M059J (cell line): ENCODE measurements around the gene TEX48. TPM values are rescaled to one million over a fixed set of nuclear protein-coding genes. Genes with fewer than 3 reads are reported as not detected.

Source experiments
- DNase-seq: peaks from one replicate; pipeline ENCODE4 v3.0.0-alpha.2; 2012; ENCODE audit warnings: low read depth
- total RNA-seq: library from RNA; depleted of rRNA; stranded (reverse); fragments of >200 nt; shearing (Covaris generic); gene quantifications from 2 replicates; pipeline ENCODE4 v1.2.3, GENCODE V29; 2014

Gene TEX48
- total RNA-seq, 1 experiment from 2014 or later: not detected

DNA sequence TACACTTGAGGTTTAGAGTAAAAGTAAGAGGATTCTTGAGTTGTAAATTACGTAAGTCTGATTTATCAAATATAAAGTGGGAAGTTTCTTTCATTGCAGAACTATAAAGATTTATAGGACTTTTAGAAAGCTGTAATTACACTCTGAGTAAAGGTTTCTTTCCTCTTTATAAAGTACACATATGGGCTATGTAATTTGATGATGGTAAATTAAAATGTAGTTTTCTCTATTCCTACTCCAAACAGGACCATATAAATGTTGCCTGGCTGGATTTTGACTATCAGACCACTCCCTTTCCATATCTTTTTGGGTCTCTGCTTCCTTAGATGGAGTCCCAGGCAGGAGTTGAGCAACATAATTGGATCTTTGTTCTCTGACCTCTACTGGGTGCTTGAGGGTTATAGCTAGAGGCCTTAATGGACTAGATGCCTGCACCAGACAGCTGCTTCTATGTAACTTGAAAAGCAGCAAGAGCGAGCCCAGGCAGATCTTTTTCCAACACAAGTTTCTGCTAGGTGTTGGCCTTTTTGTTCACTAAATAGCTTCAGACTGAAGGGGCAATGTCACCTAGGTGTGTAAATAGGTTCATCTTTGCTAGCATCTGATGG, 11.4 kb upstream of the TEX48 start:
- DNase-seq: peak; percentile 18

DNA sequence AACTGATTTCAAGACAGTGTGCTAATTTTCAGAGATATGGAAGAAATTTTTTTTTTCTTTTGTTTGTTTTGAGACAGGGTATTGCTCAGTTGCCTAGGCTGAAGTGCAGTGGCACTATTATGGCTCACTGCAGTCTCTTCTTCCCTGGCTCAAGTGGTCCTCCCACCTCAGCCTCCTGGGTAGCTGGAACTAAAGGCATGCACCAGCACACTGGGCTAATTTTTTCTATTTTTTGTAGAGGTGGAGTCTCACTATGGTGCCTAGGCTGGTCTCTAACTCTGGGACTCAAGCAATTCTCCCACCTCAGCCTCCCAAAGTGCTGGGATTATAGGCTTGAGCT, 9.9 kb upstream of the TEX48 start:
- DNase-seq: no peak

DNA sequence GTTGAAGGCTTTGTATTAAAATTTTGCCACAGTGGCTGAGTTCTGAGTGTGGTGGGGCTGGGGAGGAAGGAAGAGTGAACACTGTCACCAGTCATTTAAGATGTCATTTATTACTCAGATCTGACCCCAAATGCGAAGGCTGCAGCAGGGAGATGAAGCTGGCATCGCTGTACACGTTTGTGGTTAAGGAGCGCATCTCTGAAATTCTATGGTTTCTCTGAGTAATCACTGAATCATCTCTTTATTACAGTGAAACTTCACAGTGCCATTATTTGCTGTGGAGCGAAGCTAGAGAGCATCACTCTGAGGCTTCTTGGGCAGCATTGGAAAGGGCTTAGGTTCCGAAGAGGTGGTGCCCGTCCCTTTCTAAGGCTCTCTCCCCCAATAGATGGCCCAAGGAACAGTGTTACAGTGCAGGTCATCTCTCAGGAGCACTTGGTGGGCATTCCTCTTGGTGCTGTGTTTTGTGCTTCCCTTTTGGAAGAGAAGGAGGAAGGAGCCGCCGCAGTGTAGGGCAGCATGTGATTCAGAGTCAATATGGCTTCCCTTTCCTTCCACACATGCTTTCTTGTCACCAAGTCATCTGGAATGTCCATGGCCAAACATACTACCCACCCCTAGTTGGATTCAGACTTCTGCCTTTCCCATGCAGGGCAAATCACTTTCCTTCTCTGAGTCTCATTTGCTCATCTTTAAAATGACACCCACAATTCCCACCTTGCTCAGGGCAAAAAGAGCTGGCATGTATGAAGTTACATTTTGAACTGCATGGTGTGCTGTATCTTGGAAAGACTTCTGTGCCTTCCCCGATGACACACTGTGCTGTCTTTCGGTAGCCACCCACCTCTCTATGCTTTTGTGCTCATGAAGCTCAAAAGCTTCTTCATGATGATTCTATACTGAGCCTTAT, 9.3 kb upstream of the TEX48 start:
- peak; percentile 98 for DNase-seq

DNA sequence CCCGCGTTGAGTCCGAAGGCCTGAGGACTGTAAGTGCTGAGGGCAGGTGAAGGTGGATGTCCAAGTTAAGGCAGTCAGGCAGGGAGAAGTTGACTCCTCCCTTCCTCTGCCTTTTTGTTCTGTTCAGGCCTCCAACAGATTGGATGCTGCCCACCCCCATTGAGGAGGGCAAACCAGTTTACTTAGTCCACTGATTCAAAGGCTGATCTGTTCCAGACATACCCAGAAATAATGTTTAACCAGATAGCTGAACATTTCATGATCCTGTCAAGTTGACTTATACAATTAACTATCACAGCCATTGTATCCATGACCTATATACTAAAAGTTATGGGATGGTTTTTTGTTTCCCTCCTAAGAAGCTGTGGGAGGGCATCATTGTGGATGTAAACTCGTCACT, 8.3 kb upstream of the TEX48 start:
- no peak for DNase-seq

DNA sequence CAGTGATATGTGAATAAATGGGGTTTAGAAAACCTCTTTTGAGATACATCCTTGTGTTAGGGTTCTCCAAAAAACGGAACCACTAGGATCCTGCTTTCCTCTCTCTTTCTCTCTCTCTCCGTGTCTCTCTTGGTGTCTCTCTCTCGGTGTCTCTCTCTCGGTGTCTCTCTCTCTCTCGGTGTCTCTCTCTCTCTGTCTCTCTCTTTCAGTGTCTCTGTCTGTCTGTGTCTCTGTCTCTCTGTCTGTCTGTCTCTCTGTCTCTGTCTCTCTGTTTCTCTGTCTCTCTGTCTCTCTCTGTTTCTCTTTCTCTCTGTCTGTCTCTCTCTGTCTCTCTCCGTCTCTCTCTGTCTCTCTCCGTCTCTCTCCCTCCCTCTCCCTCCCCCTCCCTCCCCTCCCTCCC, 7.8 kb upstream of the TEX48 start:
- DNase-seq: no peak

DNA sequence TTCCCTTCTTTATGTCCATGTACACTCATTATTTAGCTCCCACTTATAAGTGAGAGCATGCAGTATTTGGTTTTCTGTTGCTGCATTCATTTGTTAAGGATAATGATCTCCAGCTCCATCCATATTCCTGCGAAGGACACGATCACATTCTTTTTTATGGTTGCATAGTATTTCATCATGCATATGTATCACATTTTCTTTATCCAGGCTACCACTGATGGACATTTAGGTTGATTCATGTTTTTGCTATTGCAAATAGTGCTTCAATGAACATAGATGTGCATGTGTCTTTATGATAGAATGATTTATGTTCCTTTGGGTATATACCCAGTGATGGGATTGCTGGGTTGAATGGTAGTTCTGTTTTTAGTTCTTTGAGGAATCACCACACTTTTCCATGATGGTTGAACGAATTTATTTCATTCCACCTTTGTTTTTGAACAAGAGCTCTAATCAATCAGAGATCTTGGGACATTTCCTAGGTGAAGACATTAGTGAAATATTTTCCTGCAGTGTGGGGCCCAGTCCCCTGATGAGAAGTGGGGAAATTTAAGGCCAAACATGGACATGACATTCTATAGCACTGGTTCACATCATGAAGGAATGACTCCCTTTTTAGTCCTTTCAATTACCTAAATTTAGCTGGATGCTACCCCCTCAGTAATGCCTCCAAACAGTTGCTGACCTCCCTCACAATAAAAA, 7.1 kb upstream of the TEX48 start:
- DNase-seq: no peak

DNA sequence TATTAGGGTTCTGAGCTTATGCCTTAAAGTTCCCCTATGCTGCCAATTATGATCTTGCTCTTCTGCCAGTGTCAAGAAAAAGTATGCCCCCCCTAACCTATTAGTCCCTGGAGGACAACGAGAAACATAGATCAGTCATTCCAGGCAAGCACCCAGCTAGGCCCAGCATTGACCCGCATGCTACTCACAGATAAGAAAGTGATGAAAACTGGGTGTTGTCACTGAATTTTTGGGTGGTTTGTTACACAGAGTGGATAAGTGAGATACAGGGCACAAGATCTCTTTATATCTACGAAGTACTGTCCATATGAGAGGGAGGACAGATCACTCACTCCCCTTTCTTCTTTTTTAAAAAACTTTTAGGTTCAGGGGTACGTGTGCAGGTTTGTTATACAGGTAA, 6.4 kb upstream of the TEX48 start:
- no peak for DNase-seq

DNA sequence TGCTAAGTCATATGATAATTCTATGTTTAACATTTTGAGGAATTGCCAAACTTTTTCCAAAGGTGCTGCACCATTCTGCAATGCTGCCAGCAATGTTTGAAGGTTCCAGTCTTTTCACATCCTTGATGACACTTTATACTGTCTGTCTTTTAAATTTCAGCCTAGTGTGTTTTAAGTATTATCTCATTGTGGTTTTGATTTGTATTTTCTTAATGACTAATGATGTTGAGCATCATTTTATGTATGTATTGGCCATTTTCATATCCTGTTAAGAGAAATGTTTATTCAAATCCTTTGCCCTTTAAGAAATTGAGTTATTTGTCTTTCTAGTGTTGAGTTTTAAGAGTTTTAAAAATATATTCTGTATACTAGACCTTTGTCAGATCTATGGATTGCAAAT, 5.0 kb upstream of the TEX48 start:
- DNase-seq: peak; percentile 61

DNA sequence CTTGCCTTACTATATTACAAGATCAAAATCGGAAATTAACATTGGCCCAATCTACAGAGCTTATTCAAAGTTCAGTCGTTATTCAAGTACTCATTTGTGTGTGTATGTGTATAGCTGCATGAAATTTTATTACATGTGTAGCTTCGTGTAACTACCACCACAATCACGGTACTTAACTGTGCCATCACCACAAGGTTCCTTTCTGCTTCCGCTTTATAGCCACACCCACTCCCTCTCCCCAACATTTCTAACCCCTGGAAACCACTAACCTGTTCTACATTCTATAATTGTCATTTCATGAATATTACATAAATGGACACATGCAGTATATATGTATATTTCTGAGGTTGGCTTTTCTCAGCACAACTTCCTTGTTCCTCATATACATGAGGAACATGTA, 4.0 kb upstream of the TEX48 start:
- DNase-seq: no peak

DNA sequence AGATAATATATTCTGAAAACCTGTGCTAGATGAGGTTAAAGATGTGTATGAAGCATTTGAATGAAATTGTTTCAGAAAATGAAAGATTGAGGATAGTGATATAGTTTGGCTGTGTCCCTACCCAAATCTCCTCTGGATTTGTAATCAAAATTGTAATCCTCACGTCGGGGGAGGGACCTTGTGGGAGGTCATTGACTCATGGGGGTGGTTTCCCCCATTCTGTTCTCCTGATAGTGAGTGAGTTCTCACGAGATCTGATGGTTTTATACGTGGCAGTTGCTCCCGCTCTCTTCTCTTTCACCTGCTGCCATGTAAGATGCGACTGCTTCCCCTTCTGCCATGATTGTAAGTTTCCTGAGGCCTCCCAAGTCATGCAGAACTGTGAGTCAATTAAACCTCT, 2.0 kb upstream of the TEX48 start:
- no peak for DNase-seq

DNA sequence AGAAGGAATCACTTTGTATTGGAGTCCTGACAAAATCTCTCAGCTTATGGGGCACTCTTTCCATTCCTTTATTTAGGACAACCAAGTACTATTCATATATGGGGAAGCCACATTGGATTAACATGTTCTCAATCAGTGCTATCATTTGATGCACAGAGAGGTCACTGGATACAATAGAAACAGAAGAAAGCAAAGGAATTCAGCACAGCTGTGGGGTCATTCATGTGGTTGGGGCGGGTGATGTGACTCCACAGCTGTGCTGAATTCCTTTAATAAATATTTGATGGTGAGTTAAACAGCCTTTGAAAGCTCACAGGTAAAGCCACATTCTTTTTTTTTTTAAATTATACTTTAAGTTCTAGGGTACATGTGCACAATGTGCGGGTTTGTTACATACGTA, 854 bp upstream of the TEX48 start:
- DNase-seq: no peak

DNA sequence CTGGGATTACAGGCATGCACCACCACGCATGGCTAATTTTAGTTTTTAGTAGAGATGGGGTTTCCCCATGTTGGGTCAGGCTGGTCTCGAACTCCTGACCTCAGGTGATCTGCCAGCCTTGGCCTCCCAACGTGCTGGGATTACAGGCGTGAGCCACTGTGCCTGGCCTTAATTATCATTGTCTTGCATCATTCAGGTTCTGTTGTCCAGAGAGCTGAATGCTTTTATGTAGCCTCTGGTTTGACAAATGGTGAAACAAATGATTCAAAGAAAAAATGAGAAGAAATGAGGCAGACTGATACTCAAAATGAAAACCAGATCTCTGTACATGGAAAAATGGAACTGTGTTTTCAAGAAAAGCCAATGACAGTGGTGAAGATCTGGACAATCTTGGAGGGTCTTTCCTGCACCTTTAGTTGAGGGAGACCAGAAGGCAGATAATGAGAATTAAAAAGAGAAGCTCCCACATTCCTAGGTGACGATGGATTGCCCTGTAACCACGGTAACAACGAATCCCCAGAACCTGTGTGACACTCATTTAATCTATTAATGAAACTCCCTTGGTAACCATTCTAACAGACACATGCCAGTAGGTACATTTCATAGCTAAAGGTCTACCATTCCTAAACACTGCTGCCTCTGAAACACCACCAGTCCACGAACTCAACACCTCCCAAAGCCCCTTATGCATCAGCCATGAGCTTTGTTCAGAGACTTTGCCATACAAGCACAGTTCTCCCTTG, 1.6 kb downstream of the TEX48 start:
- peak; percentile 61 for DNase-seq

DNA sequence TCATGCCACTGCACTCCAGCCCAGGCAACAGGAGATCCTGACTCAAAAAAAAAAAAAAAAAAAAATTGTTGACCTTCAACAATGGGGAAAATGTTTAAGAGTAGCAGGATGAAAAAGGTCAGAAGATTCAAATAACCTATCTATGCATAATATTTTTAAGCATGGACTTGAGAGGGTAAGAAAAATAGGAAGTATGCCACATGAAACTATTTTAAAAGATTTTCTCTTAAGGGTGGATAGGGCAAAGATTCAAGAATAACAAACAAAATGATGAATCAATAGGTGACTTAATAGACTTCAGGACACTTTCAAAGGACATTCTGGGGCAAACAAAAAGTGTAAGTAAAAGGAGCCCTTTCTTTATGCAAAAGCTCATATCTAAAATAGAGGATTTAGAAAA, 3.2 kb downstream of the TEX48 start:
- DNase-seq: peak; percentile 60

DNA sequence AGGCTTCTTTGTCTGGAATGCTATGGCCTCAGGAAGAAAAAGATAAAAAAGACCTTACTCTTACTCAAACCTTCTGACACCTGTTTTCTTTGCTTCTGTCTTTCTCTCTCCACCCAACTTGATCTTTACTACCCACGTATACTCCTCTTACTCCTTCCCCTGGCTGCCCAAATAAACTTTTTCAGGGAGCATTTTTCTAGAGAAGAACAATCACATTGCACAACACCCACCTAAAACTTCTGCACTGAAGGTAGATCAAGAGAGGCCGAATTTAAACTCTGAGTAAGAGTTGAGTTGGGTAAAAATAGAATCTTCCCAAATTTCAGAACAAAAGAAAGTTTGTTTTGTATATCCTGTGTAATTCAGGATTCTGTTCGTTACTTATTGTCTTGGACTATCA, 3.9 kb downstream of the TEX48 start:
- no peak for DNase-seq

DNA sequence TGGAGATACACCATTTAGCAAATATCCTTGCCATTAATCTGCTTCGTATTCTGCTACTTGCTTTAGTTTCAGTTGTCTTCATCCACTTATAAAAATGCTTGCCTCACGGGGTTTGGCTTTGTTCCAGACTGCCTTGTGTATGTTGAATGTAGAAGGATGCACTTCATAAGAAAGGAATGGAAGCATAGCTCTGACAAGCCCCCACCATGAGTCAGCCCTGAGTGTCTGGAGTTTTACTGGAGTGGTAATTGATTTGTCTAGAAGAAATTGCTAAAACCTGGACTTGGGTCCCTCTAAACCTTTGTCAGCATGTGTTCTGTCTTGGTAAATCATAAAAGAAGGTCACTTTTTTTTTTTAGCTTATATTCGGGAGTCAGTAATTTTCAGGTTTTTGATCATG, 4.6 kb downstream of the TEX48 start:
- peak; percentile 100 for DNase-seq

DNA sequence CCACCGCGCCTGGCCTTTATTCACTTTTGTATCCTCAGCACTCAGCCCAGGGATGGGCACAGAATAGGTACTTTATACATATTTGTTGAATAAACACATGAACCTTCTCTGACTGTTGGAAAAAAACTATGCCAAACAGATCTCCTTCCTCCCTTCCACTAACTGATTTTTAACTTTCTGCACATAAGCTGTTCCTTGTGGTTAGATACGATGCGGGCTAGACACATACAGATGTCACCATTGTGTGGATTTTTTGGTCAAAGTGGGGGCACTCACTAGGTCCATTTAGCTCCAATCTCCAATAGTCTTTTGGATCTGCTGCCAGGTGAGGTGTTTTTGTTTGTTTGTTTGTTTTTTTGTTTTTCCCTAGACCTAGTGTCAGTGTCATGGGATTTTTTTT, 5.1 kb downstream of the TEX48 start:
- DNase-seq: no peak

DNA sequence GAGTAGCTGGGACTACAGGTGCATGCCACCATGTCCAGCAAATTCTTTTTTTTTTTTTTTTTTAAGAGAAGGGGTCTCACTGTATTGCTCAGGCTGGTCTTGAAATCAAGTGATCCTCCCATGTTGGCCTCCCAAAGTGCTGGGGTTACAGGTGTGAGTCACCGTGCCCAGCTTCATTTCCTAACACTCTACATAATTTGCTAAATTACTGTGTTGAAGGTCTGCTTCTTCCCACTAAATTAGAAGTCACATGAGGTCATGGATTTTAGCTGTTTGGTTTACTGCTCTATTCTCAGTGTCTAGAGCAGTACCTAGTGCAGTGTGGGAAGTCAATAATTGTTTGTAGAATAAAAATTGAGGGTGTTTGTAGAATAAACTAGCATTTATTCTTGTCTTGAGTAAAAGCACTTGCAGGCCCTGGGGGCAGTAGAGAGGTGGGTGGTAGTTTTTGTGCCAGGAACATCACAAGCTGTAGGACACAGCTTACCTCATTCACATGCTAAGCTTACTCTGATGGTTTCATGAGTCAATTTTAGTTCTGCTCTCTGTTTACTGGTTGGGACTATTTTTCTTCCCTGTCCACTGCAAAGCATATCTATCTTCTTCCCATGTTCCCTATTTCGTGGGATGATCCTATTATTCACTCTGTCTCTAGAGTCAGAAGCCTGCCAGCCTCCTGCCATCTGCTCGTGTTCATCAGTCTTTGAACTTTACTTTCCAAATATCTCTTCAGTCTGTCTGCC, 7.0 kb downstream of the TEX48 start:
- peak; percentile 47 for DNase-seq

DNA sequence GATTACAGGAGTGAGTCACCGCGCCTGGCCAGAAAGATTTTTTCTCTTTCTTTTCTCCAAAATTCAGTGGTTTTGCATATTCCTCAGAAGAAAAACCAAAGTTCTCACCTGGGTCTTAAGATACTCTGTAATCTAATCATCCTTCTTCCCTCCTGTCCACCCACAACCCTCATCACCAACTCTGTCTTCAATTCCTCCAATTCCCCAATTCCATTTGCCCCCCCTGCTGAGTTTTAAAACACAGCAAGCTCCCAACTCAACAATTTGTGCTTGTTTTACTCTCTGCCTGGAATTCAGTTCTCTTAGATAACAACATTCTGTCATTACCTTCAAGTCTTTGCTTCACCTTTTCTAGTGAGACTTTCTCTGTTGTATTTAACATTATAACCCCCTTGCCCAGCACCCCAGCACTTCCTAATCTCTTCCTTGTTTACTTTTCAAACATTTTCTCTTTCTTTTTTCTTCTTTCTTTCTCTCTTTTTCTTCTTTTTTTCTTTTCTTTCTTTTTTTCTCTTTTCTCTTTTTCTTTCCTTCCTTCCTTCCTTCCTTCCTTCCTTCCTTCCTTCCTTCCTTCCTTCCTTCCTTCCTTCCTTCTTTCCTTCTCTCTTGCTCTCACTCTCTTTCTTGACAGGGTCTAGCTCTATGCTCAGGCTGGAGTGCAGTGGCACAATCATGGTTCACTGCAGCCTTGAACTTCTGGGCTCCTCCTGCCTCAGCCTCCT, 7.8 kb downstream of the TEX48 start:
- DNase-seq: peak; percentile 13

DNA sequence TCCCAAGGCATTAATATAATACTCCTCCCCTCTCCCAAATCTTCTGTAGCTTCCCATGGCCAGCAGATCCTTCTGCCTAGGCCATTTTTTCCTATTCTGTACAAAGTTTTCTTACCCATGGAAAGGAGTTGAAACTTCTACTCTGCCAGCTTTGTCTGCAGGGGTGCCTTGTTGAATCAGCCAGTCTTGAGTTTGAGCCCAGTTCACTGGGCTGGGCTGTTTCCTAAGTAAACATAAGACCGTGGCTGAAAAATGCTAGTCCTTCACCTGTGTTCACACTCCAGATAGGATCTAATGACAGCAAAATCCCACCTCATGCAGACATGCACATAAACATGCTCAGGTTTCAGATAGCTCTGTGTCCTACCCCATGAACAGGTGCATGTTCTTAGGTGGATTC, 10.4 kb downstream of the TEX48 start:
- peak; percentile 21 for DNase-seq

DNA sequence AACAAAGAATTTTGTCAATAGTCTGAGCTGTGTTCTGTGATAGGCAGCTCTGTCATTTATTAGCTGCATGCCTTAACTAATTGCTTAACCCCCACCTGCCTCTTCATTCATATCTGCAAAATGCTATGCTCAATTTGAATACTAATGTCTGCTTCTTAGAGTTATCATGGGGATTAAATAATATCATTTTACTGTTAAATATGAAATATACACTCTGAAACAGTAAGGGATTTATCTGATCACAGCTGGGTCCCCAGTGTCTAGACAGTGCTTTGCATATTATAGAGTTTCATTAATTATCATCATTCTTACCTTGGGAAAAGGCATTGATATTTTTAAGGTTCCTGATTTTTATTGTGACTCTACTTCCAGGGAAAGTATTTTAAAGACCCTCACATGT, 12.0 kb downstream of the TEX48 start:
- no peak for DNase-seq

DNA sequence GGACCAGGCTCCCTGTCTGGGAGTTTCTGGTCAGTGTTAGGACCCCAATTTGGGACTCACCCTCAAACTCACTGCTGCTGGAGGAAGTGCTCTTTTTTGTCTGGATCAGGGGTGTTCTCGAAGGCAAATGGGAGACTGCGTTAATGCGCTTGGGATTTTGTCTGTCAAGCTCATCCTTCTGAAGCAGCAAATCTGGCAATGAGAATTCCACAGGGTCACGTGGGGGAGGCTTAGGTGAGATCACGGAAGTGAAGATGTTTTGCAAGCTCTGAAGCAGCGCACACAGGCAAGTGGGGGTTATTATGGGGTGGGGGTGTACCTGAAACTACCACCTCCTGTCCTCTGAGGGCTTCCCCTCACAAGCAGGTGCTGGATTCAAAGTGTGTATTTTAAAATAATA, 13.8 kb downstream of the TEX48 start:
- no peak for DNase-seq
